ENCODE measurements around the gene PHEX.

Gene PHEX

GRCh38 chrX:21996872-21997455 is 35.2 kb upstream of the PHEX start:
- no peak for TF ChIP-seq CTCF (conservative IDR thresholded peaks at IDR 0.05)
- no peak for TF ChIP-seq ZFX (IDR thresholded peaks at IDR 0.05)
- no peak overlapping the region for H3K27ac ChIP-seq

DNA sequence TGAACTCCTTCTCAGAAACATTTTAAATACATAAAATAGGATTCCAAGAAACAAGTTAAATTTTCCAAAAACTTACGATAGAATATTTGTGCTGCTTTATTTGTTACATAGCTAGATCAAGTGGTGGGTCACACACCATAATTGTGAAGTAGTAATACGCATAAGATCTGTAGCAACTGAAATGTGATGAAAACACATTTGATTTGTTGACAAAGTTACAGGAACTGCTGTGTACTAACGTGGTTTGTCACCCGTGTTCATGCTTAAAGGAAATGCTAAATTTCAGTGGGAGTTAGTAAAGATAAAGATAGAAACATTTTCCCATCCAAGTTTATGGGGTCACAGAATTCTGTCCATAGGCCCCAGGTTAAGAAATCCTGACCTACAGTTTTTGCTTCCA is 34.1 kb upstream of the PHEX start:
- no peak for TF ChIP-seq CTCF (conservative IDR thresholded peaks at IDR 0.05)
- no peak for TF ChIP-seq ZFX (IDR thresholded peaks at IDR 0.05)
- no peak overlapping the region for H3K27ac ChIP-seq

DNA sequence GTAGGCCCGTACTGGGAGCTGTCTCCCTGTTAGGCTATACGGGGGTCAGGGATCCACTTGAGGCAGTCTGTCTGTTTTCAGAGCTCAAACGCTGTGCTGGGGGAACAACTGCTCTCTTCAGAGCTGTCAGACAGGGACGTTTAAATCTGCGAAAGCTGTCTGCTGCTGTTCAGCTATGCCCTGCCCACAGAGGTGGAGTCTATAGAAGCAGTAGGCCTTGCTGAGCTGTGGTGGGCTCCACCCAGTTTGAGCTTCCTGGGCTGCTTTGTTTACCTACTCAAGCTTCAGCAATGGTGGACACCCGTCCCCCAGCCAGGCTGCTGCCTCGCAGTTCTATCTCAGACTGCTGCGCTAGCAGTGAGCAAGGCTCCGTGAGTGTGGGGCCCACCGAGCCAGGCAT is 27.3 kb upstream of the PHEX start:
- H3K27ac ChIP-seq = no peak overlapping the region
- TF ChIP-seq CTCF (conservative IDR thresholded peaks at IDR 0.05) (no peak), ZFX (IDR thresholded peaks at IDR 0.05) (no peak)

DNA sequence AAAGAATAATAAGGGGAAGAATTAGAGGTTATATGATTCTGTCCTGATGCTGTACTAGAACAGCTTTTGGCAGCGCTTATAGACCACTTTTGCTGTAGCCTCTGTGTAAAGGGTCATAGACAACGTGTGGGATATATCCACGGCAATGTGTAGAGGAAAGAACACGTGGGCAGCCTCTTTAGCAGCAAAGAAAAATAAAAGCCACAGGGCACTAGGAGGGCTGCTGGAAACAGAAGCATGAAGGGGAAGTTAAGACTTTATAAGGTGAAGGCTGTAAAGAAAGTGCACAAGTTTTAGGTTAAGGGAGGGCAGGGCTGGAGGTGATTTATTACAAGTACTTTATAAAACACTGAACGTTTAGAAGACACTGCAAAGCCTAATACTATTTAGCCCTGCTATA is 20.1 kb upstream of the PHEX start:
- TF ChIP-seq CTCF (conservative IDR thresholded peaks at IDR 0.05) = no peak
- TF ChIP-seq ZFX (IDR thresholded peaks at IDR 0.05) = no peak
- no peak overlapping the region for H3K27ac ChIP-seq

DNA sequence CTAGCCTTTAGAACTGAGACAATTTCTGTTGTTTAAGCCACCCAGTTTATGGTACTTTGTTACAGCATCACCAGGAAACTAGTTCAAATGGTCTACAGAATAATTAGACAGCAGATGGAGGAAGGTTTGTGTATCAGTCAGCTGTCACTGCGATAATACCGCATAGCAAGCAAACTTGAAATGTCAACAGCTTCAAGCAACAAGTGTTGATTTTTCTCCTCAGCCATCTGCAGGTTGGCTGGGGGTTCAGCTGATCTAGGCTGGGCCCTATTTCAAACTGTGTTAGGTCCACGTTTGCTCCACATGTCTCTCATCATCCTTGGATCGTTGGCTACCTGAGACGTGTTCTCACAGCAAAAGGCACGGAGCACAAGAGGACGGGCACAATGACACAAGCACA is 19.2 kb upstream of the PHEX start:
- no peak for TF ChIP-seq CTCF (conservative IDR thresholded peaks at IDR 0.05)
- TF ChIP-seq ZFX (IDR thresholded peaks at IDR 0.05) = no peak
- H3K27ac ChIP-seq = no peak overlapping the region

DNA sequence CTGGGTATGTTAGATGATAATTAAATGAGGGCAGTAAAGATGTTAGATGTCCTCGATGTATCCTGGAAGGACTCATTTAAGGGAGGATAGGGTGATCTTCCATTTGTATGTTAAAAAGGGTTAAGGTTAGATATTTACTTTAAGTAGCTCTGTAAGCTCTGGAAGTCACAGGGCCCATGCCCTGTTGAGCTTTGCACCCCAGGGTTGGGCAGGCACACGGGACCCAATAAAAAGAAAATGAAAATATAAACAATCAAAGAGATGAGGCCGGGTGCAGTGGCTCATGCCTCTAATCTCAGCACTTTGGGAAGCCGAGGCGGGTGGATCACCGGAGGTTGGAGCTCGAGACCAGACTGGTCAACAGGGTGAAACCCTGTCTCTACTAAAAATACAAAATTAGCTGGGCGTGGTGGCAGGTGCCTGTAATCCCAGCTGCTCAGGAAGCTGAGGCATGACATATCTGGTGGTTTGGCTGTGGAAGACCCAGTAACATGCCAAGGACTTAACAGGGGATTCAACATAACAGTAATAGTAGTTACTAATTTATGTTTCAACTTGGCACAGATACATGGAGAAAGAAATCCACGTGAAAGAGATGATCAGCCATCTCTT is 16.9 kb upstream of the PHEX start:
- TF ChIP-seq ZFX (IDR thresholded peaks at IDR 0.05) = no peak
- TF ChIP-seq CTCF (conservative IDR thresholded peaks at IDR 0.05) = no peak

DNA sequence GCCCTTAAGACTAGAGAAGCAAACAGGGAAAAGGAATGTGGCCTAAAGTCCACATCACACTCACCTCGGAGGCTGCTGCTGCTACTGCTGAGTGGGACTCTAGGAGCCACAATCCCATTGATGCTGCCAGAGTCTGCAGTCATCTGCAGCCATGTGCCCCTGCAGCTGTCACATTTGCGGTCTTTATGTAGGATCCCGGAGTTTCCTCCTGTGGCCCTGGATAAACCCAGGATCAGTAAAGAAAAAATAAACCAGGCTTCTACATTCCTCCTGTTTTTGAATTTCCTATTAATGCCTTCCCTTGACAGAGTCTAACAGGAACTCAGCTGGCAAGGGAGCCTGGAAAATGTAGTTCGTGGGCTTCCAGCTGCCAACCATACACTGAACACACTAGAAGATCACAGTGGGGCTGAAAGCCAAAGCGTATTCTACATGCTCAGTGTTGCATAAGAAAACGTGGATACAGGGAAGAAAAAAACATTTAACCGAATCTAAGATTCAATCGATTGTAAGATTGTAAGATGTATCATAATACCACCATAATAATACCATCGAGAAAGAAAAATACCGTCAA is 10.3 kb upstream of the PHEX start:
- TF ChIP-seq CTCF (conservative IDR thresholded peaks at IDR 0.05) (no peak), ZFX (IDR thresholded peaks at IDR 0.05) (no peak)
- H3K27ac ChIP-seq = no peak overlapping the region

More for the DNA sequence above, 16.9 kb upstream of the PHEX start:
- no peak overlapping the region for H3K27ac ChIP-seq

All from C4-2B (cell line).